SIG-M5 treated with dmso at 0.1 percent for 504 hours (cell line): ENCODE data around the gene EVI5.
"Not testable (repeated sequence)": the region's sequence is repeated elsewhere in the genome, so short reads cannot be mapped to it uniquely, and the experiment has no call there.

ENCODE experiments used
- DNase-seq: peaks from one replicate; lab custom pipeline; 2025; ENCODE audit not compliant: unreplicated experiment; lab: John Stamatoyannopoulos, UW

EVI5 gene

DNA sequence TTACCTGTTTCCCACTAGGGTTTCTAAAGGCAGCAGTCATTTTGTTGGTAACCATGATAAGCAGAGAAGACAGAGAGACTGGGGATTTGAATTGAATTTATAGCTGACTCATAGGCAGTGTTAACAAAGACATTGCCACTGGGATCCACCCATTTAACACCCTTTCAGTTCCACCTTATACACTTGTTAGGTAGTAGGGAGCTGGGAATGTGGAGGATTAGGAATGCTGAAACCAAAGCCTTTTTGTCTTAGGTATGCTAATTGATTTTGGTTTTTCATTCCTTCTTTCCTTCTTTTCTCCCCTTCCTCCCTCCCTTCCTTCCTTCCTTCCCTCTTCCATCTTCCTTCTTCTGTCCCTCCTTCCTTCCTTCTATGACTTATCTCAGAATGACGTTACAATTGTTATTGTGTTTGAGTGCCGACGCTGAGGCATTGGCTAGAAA lies 7.5 kb upstream of the EVI5 start:
- no peak for DNase-seq

- no peak for DNase-seq
Observed at GRCh38 chr1:92791487-92792066, 6.7 kb upstream of the EVI5 start.

DNA sequence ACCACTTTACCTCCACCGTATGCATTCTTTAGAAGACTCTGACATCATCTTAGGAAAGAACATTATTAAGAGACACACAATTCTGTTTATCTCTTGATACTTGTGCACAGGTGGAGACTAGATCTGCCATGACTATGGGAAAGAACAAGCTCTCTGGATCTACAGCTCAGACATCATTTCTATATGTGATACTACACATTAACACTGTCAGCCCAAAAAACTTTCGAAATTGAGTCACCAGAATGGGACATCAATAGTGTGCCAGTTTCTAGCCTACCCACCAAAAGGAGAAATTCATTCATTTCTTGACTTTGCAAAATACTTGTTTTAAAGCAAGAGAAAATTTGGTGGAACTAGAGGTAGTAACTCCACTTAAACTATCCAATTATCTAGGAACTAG lies 6.0 kb upstream of the EVI5 start:
- no peak for DNase-seq

DNA sequence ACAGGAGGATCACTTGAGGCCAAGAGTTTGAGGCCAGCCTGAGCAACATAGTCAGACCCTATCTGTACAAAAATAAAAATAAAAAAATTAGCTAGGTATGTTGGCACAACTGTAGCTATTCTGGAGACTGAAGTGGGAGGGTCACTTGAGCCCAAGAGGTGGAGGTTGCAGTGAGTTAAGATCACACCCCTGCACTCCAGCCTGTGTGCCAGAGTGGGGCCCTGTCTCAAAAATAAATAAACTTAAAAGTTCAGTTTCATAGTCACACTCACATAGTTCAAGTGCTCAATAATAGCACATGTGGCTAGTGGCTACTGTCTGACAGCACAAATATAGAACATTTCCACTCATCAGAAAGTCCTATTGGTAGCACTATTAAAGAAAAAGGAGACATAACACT lies 5.2 kb upstream of the EVI5 start:
- DNase-seq = no peak

- peak; percentile 52 for DNase-seq
Observed at GRCh38 chr1:92786111-92786901, 1.4 kb upstream of the EVI5 start.

GRCh38 chr1:92784021-92784638 lies 778 bp downstream of the EVI5 start:
- DNase-seq = peak; percentile 15

GRCh38 chr1:92783550-92783949 lies 1.4 kb downstream of the EVI5 start:
- DNase-seq = not testable (repeated sequence)

DNA sequence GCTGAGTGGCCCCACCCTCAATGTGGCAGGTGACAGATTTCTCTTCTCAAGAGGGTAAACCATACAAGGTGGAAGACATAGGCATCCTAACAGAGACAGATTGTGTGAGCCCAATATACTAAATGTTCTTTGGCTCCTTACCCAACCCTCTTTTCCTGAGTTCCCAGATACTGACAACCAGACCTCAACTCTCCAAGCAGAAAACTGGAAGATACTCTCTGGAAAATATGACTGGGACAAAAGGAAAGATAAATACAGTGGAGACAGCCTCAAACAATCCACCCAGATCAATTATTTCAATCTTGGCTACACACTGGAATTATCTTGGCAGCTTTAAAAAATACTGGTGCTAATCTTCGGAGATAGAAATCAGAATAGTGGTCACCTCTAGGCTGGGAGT lies 6.5 kb downstream of the EVI5 start:
- DNase-seq = no peak

DNA sequence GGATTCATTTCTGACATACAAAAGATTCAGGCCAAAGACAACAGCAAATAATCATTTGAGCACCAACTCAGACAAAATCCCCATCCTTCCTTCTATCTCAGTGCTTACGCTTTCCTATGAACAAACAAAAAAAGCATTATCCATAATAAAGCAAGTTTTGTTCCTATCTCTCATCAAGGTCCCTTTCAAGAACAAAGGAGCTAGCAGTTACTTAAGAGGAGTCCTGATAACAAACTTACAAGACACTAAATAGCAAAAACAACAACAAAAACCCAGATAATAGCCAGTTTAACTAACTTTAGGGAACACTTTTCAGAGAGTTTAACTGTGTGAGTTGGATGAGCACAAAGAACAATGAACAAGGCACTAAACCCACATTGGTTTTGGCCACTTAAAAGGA lies 10.5 kb downstream of the EVI5 start:
- no peak for DNase-seq

GRCh38 chr1:92773749-92774148 lies 11.2 kb downstream of the EVI5 start:
- DNase-seq = not testable (repeated sequence)

- no peak for DNase-seq
Observed at GRCh38 chr1:92769856-92770255, 15.1 kb downstream of the EVI5 start.

DNA sequence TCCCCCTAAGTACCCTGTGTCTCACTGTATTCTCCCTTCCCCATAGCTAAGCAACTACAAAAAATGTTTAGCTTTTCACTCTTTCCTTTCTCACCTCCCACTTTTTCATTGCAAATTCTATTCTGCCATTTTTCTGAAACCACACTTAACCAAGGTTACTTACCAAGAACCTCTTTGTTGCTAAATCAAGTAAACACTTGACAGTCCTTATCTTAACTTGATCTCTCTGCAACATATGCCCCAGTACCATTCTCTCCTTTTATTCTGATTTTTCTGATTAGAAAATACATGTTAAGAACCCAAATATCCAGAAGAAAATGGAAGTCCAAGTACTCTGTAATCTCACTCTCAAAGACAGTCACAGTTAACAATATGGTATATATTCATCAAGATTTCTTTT lies 16.0 kb downstream of the EVI5 start:
- no peak for DNase-seq

- DNase-seq = no peak
Observed at GRCh38 chr1:92768296-92768695, 16.6 kb downstream of the EVI5 start.

GRCh38 chr1:92764116-92764515 lies 20.8 kb downstream of the EVI5 start:
- no peak for DNase-seq

DNA sequence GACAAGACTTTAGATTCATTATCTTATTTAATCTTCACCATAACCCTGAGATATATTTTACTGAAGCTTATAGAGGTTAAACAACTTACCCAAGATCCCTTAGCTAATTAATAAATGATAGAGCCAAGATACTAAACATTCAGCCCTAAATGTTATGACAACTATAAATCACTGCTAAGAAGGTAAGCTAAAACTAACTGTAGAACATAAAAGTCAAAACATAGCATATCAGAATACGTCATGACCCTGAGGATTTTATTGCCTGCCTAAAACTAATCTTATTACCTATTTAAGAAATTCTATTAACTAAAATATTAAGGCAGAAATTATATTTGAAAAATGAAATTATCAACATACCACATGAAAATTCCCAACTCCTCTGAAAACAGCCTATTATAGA lies 22.6 kb downstream of the EVI5 start:
- DNase-seq = no peak

DNA sequence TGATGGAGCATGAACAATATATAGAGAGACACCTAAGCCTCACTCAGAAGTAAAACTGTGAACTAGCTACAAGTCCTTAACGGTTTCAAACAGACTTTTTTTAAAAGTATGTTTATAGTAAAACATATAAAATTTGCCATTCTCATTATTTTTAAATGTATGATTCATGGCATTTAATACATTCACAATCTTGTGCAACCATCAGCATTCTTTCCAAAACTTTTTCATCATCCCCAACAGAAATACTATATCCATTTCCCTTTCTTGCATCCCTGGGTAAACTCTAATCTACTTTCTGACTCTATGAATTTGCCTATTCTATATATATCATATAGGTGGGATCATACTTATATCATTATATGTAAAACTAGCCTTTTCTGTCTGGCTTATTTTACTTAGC lies 25.5 kb downstream of the EVI5 start:
- DNase-seq = no peak

GRCh38 chr1:92756537-92756936 lies 28.4 kb downstream of the EVI5 start:
- no peak for DNase-seq

GRCh38 chr1:92755541-92756461 lies 29.1 kb downstream of the EVI5 start:
- DNase-seq = no peak

- DNase-seq = no peak
Observed at GRCh38 chr1:92754719-92755050, 30.2 kb downstream of the EVI5 start.

GRCh38 chr1:92754000-92754718 lies 30.7 kb downstream of the EVI5 start:
- DNase-seq = no peak

DNA sequence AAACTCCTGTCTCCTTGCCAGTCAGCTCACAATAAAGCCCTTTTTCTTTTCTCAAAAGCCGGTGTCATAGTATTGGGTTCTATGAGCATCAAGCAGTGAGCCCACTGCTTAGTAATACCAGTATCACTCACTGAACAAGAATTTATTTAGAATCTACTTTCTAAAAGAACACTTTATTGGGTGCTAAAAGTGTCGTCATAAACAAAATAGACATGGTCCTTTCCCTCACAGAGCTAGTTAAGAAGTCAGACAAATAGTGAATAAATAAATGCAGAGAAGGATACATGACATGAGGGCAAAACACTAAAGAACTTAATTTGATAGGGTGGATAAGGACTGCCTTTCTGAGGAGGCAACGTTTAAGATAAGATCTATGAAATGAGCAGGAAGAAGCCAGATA lies 32.2 kb downstream of the EVI5 start:
- no peak for DNase-seq
